ENCODE results near the gene TEX35. TPM values are rescaled to one million over a fixed set of nuclear protein-coding genes. Genes with fewer than 3 reads are reported as not detected.

The TEX35 gene
- total RNA-seq, 1 experiment from 2014 or later: not detected

GRCh38 chr1:178548108-178548507 lies 35.2 kb downstream of the TEX35 start:
- Histone ChIP-seq H3K4me2 (no peak overlapping the region), H3F3A (ENCODE audit: insufficient read depth, low read depth) (0 out of 2 replicates have a peak, but pooled peaks cover 5% of the 10 kb centered on the region), H3K79me2 (ENCODE audit: low read depth) (peaks cover 19% of the 10 kb centered on the region; the same call in 1 of the 2 replicates), H3K4me1 (replicated peaks; ENCODE audit: insufficient read depth) (peaks cover 19% of the 10 kb centered on the region), H2AFZ (no peak overlapping the region), H3K4me3 (no peak overlapping the region), H3K27ac (no peak overlapping the region), H3K9me3 (ENCODE audit: insufficient read depth, low read depth) (0 out of 2 replicates have a peak, but pooled peaks cover 9% of the 10 kb centered on the region), H3K9me2 (ENCODE audit: insufficient read depth) (no peaks in the 10 kb centered on the region), H3K36me3 (ENCODE audit: low read depth) (peaks cover 3% of the 10 kb centered on the region; the same call in 1 of the 2 replicates), H4K20me1 (ENCODE audit: insufficient read depth) (no peaks in the 10 kb centered on the region), H3K27me3 (ENCODE audit: insufficient read depth, low read depth) (no peaks in the 10 kb centered on the region)
- TF ChIP-seq, protein P1, sequence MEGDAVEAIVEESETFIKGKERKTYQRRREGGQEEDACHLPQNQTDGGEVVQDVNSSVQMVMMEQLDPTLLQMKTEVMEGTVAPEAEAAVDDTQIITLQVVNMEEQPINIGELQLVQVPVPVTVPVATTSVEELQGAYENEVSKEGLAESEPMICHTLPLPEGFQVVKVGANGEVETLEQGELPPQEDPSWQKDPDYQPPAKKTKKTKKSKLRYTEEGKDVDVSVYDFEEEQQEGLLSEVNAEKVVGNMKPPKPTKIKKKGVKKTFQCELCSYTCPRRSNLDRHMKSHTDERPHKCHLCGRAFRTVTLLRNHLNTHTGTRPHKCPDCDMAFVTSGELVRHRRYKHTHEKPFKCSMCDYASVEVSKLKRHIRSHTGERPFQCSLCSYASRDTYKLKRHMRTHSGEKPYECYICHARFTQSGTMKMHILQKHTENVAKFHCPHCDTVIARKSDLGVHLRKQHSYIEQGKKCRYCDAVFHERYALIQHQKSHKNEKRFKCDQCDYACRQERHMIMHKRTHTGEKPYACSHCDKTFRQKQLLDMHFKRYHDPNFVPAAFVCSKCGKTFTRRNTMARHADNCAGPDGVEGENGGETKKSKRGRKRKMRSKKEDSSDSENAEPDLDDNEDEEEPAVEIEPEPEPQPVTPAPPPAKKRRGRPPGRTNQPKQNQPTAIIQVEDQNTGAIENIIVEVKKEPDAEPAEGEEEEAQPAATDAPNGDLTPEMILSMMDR (conservative IDR thresholded peaks at IDR 0.05): no peak
- TF ChIP-seq EZH2 (IDR thresholded peaks at IDR 0.05; ENCODE audit: low read depth): no peak
- intact Hi-C loops (cut with micrococcal nuclease; ENCODE audit: unreplicated experiment): no loop called here
- CTCF ChIA-PET: no interaction called here
- no peak for DNase-seq
- BruUV-seq (replicated peaks): no TSS peak
- POLR2A ChIA-PET (ENCODE audit: unreplicated experiment): no interaction called here

- H3K4me2 ChIP-seq: no peak overlapping the region
- H3K36me3 ChIP-seq (ENCODE audit: low read depth): peaks cover 3% of the 10 kb centered on the region; the same call in 1 of the 2 replicates
- no peaks in the 10 kb centered on the region for H3K79me2 ChIP-seq (ENCODE audit: low read depth)
- no peak for DNase-seq
- peaks cover 22% of the 10 kb centered on the region; the same call in 1 of the 2 replicates for H3K9me3 ChIP-seq (ENCODE audit: insufficient read depth, low read depth)
- no peak overlapping the region for H3K4me3 ChIP-seq
- no peaks in the 10 kb centered on the region for H4K20me1 ChIP-seq (ENCODE audit: insufficient read depth)
- H3K9me2 ChIP-seq (ENCODE audit: insufficient read depth): no peaks in the 10 kb centered on the region
- no peak overlapping the region for H2AFZ ChIP-seq
- no peak for TF ChIP-seq EZH2 (IDR thresholded peaks at IDR 0.05; ENCODE audit: low read depth)
- TF ChIP-seq, protein P1 (conservative IDR thresholded peaks at IDR 0.05): no peak
- no peaks in the 10 kb centered on the region for H3F3A ChIP-seq (ENCODE audit: insufficient read depth, low read depth)
- POLR2A ChIA-PET (ENCODE audit: unreplicated experiment): no interaction called here
- CTCF ChIA-PET: no interaction called here
- intact Hi-C loops (cut with micrococcal nuclease; ENCODE audit: unreplicated experiment): no loop called here
- no peaks in the 10 kb centered on the region for H3K27me3 ChIP-seq (ENCODE audit: insufficient read depth, low read depth)
- BruUV-seq (replicated peaks): no TSS peak
- H3K4me1 ChIP-seq (replicated peaks; ENCODE audit: insufficient read depth): no peaks in the 10 kb centered on the region
- H3K27ac ChIP-seq: no peak overlapping the region
These were observed 38.4 kb downstream of the TEX35 start for GRCh38 chr1:178551307-178551706.

- H2AFZ ChIP-seq: no peak overlapping the region
- H3K27ac ChIP-seq: no peak overlapping the region
- no peaks in the 10 kb centered on the region for H3F3A ChIP-seq (ENCODE audit: insufficient read depth, low read depth)
- intact Hi-C loops (cut with micrococcal nuclease; ENCODE audit: unreplicated experiment): no loop called here
- ChIA-PET POLR2A (ENCODE audit: unreplicated experiment) (no interaction called here), CTCF (no interaction called here)
- H3K27me3 ChIP-seq (ENCODE audit: insufficient read depth, low read depth): no peaks in the 10 kb centered on the region
- H3K9me3 ChIP-seq (ENCODE audit: insufficient read depth, low read depth): peaks cover 22% of the 10 kb centered on the region; the same call in 1 of the 2 replicates
- no peak for DNase-seq
- no peaks in the 10 kb centered on the region for H3K4me1 ChIP-seq (replicated peaks; ENCODE audit: insufficient read depth)
- TF ChIP-seq, protein P1 (conservative IDR thresholded peaks at IDR 0.05): no peak
- no peak for TF ChIP-seq EZH2 (IDR thresholded peaks at IDR 0.05; ENCODE audit: low read depth)
- no peaks in the 10 kb centered on the region for H3K79me2 ChIP-seq (ENCODE audit: low read depth)
- H4K20me1 ChIP-seq (ENCODE audit: insufficient read depth): no peaks in the 10 kb centered on the region
- BruUV-seq (replicated peaks): no TSS peak
- H3K9me2 ChIP-seq (ENCODE audit: insufficient read depth): no peaks in the 10 kb centered on the region
- H3K4me2 ChIP-seq: no peak overlapping the region
- peaks cover 3% of the 10 kb centered on the region; the same call in 1 of the 2 replicates for H3K36me3 ChIP-seq (ENCODE audit: low read depth)
- no peak overlapping the region for H3K4me3 ChIP-seq
These were observed 39.0 kb downstream of the TEX35 start for GRCh38 chr1:178551940-178552339.
